SK-N-SH treated with all-trans-retinoic acid at 6 μM for 48 hours (cell line): ENCODE measurements around the gene FLNC.

Source experiments
- ARNTL ChIP-seq: fragments of 450-650 bp; formaldehyde crosslinking; IDR thresholded peaks from 2 replicates; pipeline ENCODE4 v1.5.0; 2020; ENCODE audit warnings: low read depth, mild to moderate bottlenecking, moderate library complexity, borderline replicate concordance
- ESRRG ChIP-seq: fragments of 250-450 bp; sonication (Bioruptor Pico); IDR thresholded peaks from 2 replicates; pipeline ENCODE4 v1.6.1; 2021; ENCODE audit warnings: mild to moderate bottlenecking
- ISL1 ChIP-seq: fragments of 250-450 bp; sonication (Bioruptor Pico); IDR thresholded peaks from 2 replicates; pipeline ENCODE4 v2.1.2; 2022; ENCODE audit warnings: mild to moderate bottlenecking, moderate library complexity
- PATZ1 ChIP-seq: fragments of 250-450 bp; sonication (Bioruptor Pico); IDR thresholded peaks from 2 replicates; pipeline ENCODE4 v1.8.0; 2020; ENCODE audit warnings: mild to moderate bottlenecking, moderate library complexity, borderline replicate concordance
- POU6F1 ChIP-seq: fragments of 250-450 bp; sonication (Bioruptor Pico); IDR thresholded peaks from 2 replicates; pipeline ENCODE4 v1.8.0; 2021; ENCODE audit warnings: low read depth, mild to moderate bottlenecking, moderate library complexity, borderline replicate concordance
- SNAI2 ChIP-seq: fragments of 250-450 bp; sonication (Bioruptor Pico); IDR thresholded peaks from 2 replicates; pipeline ENCODE4 v1.5.0; 2020; ENCODE audit warnings: mild to moderate bottlenecking, moderate library complexity
- ZC3H10 ChIP-seq: fragments of 250-450 bp; sonication (Bioruptor Pico); IDR thresholded peaks from 2 replicates; pipeline ENCODE4 v1.5.1; 2021; ENCODE audit warnings: mild to moderate bottlenecking, moderate library complexity
- ZFP3 ChIP-seq: fragments of 250-450 bp; sonication (Bioruptor Pico); IDR thresholded peaks from 2 replicates; pipeline ENCODE4 v1.5.0; 2020; ENCODE audit warnings: mild to moderate bottlenecking, moderate library complexity
- ZFP30 ChIP-seq: fragments of 450-650 bp; formaldehyde crosslinking; IDR thresholded peaks from 2 replicates; pipeline ENCODE4 v1.5.0; 2022; ENCODE audit warnings: mild to moderate bottlenecking, moderate library complexity
- ZNF70 ChIP-seq: fragments of 450-650 bp; formaldehyde crosslinking; IDR thresholded peaks from 2 replicates; pipeline ENCODE4 v1.5.0; 2020; ENCODE audit warnings: mild to moderate bottlenecking, moderate library complexity

- no peak for TF ChIP-seq ZFP3
- no peak for TF ChIP-seq PATZ1 (CRISPR knock-in tag)
- no peak for TF ChIP-seq ZFP30 (CRISPR knock-in tag)
- TF ChIP-seq ZC3H10 (CRISPR knock-in tag): no peak
- TF ChIP-seq SNAI2 (CRISPR knock-in tag): no peak
- TF ChIP-seq ARNTL (CRISPR knock-in tag): no peak
- TF ChIP-seq ISL1 (CRISPR knock-in tag): no peak
- no peak for TF ChIP-seq POU6F1 (CRISPR knock-in tag)
- TF ChIP-seq ESRRG (CRISPR knock-in tag): no peak
- no peak for TF ChIP-seq ZNF70 (CRISPR knock-in tag)
These were observed 44.2 kb downstream of the FLNC start for GRCh38 chr7:128874140-128875031.
